ENCODE results near the gene C1QB.

DNA sequence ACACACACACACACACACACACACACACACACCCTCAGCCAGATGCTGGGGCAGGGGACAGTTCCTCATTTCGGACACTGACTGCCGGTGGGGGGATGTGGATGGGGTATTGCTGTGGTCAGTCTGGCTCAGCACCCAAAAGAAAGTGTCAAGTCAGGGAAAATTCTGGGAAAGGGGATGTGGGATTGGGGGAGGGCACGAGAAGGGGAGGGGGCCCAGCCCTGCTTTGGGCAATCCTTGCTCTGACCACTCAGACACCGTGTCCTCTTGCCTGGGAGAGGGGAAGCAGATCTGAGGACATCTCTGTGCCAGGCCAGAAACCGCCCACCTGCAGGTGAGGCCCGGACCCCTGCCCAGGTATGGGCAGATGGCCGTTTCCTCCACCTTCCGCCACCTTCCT is 9.7 kb upstream of the C1QB start, which contains the start of gene C1QC:
- TF ChIP-seq, protein P1, sequence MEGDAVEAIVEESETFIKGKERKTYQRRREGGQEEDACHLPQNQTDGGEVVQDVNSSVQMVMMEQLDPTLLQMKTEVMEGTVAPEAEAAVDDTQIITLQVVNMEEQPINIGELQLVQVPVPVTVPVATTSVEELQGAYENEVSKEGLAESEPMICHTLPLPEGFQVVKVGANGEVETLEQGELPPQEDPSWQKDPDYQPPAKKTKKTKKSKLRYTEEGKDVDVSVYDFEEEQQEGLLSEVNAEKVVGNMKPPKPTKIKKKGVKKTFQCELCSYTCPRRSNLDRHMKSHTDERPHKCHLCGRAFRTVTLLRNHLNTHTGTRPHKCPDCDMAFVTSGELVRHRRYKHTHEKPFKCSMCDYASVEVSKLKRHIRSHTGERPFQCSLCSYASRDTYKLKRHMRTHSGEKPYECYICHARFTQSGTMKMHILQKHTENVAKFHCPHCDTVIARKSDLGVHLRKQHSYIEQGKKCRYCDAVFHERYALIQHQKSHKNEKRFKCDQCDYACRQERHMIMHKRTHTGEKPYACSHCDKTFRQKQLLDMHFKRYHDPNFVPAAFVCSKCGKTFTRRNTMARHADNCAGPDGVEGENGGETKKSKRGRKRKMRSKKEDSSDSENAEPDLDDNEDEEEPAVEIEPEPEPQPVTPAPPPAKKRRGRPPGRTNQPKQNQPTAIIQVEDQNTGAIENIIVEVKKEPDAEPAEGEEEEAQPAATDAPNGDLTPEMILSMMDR (IDR thresholded peaks at IDR 0.05) = no peak
- peak in 1 of 3 donors; percentile 49 for TF ChIP-seq POLR2A (IDR thresholded peaks at IDR 0.05)

All from body of pancreas (tissue), 4 donors.